SK-N-SH (cell line): ENCODE results near the gene DR1. TPM values are rescaled to one million over a fixed set of nuclear protein-coding genes. Genes with fewer than 3 reads are reported as not detected.

Experiments
- CTCF ChIA-PET: fragments of 300-600, 350-600 bp; formaldehyde crosslinking; extraction: SDS; loops from one replicate; lab custom pipeline; 2021; lab: Yijun Ruan, JAX
- POLR2A ChIA-PET: fragments of 350-600 bp; sonication (Branson Sonifier 250); formaldehyde crosslinking; extraction: SDS; loops from one replicate; lab custom pipeline; 2020; ENCODE audit warnings: antibody characterized with exemption, inconsistent platforms; lab: Yijun Ruan, JAX
- DNase-seq: peaks from one replicate; pipeline ENCODE4 v3.0.0; 2012
- H2AFZ ChIP-seq: fragments of 200-600 bp; sonication (generic); 2 replicates; pipeline ENCODE4 v1.8.1; 2016; ENCODE audit warnings: antibody characterized with exemption, mild to moderate bottlenecking, low read depth
- H3F3A ChIP-seq: fragments of 200-600 bp; sonication (generic); replicated peaks from 2 replicates; pipeline ENCODE3; 2016; ENCODE audit warnings: antibody characterized with exemption, mild to moderate bottlenecking; ENCODE audit not compliant: insufficient read depth
- H3K27ac ChIP-seq, 2 experiments: fragments of 200-500 bp in 1 of 2; fragments of 200-600 bp in 1 of 2; sonication (Bioruptor generic) in 1 of 2; sonication (generic), shearing (Covaris generic) in 1 of 2; 2 replicates each; pipeline versions ENCODE4 v1.5.1 to v1.6.1; 2014 to 2016; ENCODE audit warnings: low read depth in 2 of 2, inconsistent platforms in 1 of 2, low read length in 1 of 2, mild to moderate bottlenecking in 1 of 2, mixed read lengths in 1 of 2
- H3K27me3 ChIP-seq: fragments of 200-600 bp; sonication (generic), shearing (Covaris generic); 2 replicates; pipeline ENCODE4 v1.6.1; 2016; ENCODE audit warnings: mixed run types; ENCODE audit not compliant: insufficient read depth
- H3K36me3 ChIP-seq, 2 experiments: fragments of 200-500 bp in 1 of 2; fragments of 200-600 bp in 1 of 2; sonication (Bioruptor generic) in 1 of 2; sonication (generic) in 1 of 2; replicated peaks in 1 of 2; 2 replicates each; pipeline versions ENCODE3 to v1.5.1; 2014 to 2016; ENCODE audit warnings: low read length in 1 of 2, mild to moderate bottlenecking in 1 of 2; ENCODE audit not compliant: insufficient read depth in 2 of 2, control insufficient read depth in 1 of 2
- H3K4me1 ChIP-seq, 2 experiments: fragments of 200-500 bp in 1 of 2; fragments of 200-600 bp in 1 of 2; sonication (Bioruptor generic) in 1 of 2; sonication (generic), shearing (Covaris generic) in 1 of 2; 2 replicates each; pipeline versions ENCODE4 v1.5.1 to v1.6.1; 2014 to 2016; ENCODE audit warnings: low read depth in 1 of 2, low read length in 1 of 2, mixed run types in 1 of 2; ENCODE audit not compliant: insufficient read depth in 2 of 2, control insufficient read depth in 1 of 2
- H3K4me2 ChIP-seq: fragments of 200-600 bp; sonication (generic), shearing (Covaris generic); 2 replicates; pipeline ENCODE4 v1.6.1; 2017; ENCODE audit warnings: mixed run types
- H3K4me3 ChIP-seq, 2 experiments: fragments of 200-500 bp in 1 of 2; fragments of 200-600 bp in 1 of 2; sonication (Bioruptor generic) in 1 of 2; sonication (generic), shearing (Covaris generic) in 1 of 2; 2 replicates each; pipeline versions ENCODE4 v1.5.1 to v1.8.1; 2014 to 2016; ENCODE audit warnings: low read depth in 2 of 2, inconsistent platforms in 1 of 2, low read length in 1 of 2, mild to moderate bottlenecking in 1 of 2, mixed read lengths in 1 of 2, moderate library complexity in 1 of 2
- H3K79me2 ChIP-seq: fragments of 200-600 bp; sonication (generic); 2 replicates; pipeline ENCODE4 v1.8.1; 2017; ENCODE audit warnings: mild to moderate bottlenecking; ENCODE audit not compliant: insufficient read depth
- H3K9ac ChIP-seq: fragments of 200-600 bp; sonication (generic); 2 replicates; pipeline ENCODE4 v1.6.1; 2017; ENCODE audit warnings: mixed run types
- H3K9me2 ChIP-seq: fragments of 200-600 bp; sonication (generic); 2 replicates; pipeline ENCODE4 v1.6.1; 2017; ENCODE audit warnings: mixed run types
- H3K9me3 ChIP-seq: fragments of 200-600 bp; sonication (generic); 2 replicates; pipeline ENCODE4 v1.6.1; 2017; ENCODE audit warnings: mixed run types, mild to moderate bottlenecking, moderate library complexity
- H4K20me1 ChIP-seq: fragments of 200-600 bp; sonication (generic); 2 replicates; pipeline ENCODE4 v1.6.1; 2017; ENCODE audit warnings: mild to moderate bottlenecking, mixed run types; ENCODE audit not compliant: insufficient read depth
- CHD2 ChIP-seq: fragments of 150-350 bp; IDR thresholded peaks from 2 replicates; pipeline ENCODE4 v1.6.1; 2018; ENCODE audit warnings: low read length; ENCODE audit not compliant: partially characterized antibody
- ELF1 ChIP-seq: IDR thresholded peaks from 2 replicates; pipeline ENCODE4 v1.4.0; 2012
- EP300 ChIP-seq, 2 experiments: IDR thresholded peaks; 2 replicates each; pipeline versions ENCODE4 v1.4.0 to v1.6.1; 2012; ENCODE audit warnings: borderline replicate concordance in 1 of 2, low read depth in 1 of 2, low read length in 1 of 2
- EZH2phosphoT487 ChIP-seq: fragments of 200-600 bp; sonication (generic); IDR thresholded peaks from 2 replicates; pipeline ENCODE4 v1.6.1; 2017; ENCODE audit warnings: low read depth, mixed run types, mild to moderate bottlenecking, antibody characterized with exemption, moderate library complexity, borderline replicate concordance
- GABPA ChIP-seq: IDR thresholded peaks from 2 replicates; pipeline ENCODE4 v1.4.0; 2012; ENCODE audit warnings: low read depth, mild to moderate bottlenecking
- GATA2 ChIP-seq: sonication (generic); formaldehyde crosslinking; IDR thresholded peaks from 2 replicates; pipeline ENCODE4 v1.5.0; 2020; ENCODE audit warnings: mild to moderate bottlenecking, missing genetic modification reagents
- NFIC ChIP-seq: IDR thresholded peaks from 2 replicates; pipeline ENCODE4 v1.4.0; 2012; ENCODE audit warnings: borderline replicate concordance
- REST ChIP-seq: IDR thresholded peaks from 2 replicates; pipeline ENCODE4 v1.6.1; 2012; ENCODE audit warnings: mild to moderate bottlenecking, low read depth, low read length, moderate library complexity
- RXRA ChIP-seq: IDR thresholded peaks from 2 replicates; pipeline ENCODE4 v1.4.0; 2012; ENCODE audit warnings: low read depth, mild to moderate bottlenecking, borderline replicate concordance
- TEAD4 ChIP-seq: IDR thresholded peaks from 2 replicates; pipeline ENCODE4 v1.4.0; 2012; ENCODE audit warnings: mild to moderate bottlenecking, borderline replicate concordance; ENCODE audit not compliant: insufficient read depth
- WGBS: methylation state at CpG from one replicate; pipeline ENCODE4 v1.1.6; 2017; ENCODE audit warnings: low lambda C conversion rate; 5-methylcytosine and 5-hydroxymethylcytosine counted together
- polyA plus RNA-seq, 3 experiments: library from polyadenylated mRNA; depleted of rRNA; stranded (reverse); fragments of >200 nt; gene quantifications; 2 replicates each; pipeline ENCODE4 v1.2.3, GENCODE V29; 2012

The DR1 gene
- polyA plus RNA-seq, 1 of the 3 experiments (the other 2 are of a cell fraction): 12.8 TPM

- ChIA-PET CTCF (interaction anchor here (0.8 to 1.1 kb wide), 2 partner anchors 10 to 54 kb away, joined by 3 to 4 read pairs; no protein-coding TSS in a partner anchor), POLR2A (no interaction called here)
- no peak overlapping the region for H2AFZ ChIP-seq
- peaks cover 81 to 89% of the 10 kb centered on the region in 2 experiments for H3K36me3 ChIP-seq
- peaks cover 13% of the 10 kb centered on the region for H4K20me1 ChIP-seq
- no peaks in the 10 kb centered on the region for H3K27me3 ChIP-seq
- no peak overlapping the region for H3K27ac ChIP-seq
- TF ChIP-seq REST (no peak), RXRA (no peak)
- no peaks in the 10 kb centered on the region for H3K9me2 ChIP-seq
- no peak overlapping the region for H3K9ac ChIP-seq
- peaks cover 99% of the 10 kb centered on the region for H3K79me2 ChIP-seq
- peaks cover 33% of the 10 kb centered on the region for H3F3A ChIP-seq
- no peak overlapping the region for H3K4me3 ChIP-seq
- H3K9me3 ChIP-seq: no peaks in the 10 kb centered on the region
- no peak for DNase-seq
- H3K4me2 ChIP-seq: no peak overlapping the region
- H3K4me1 ChIP-seq: peaks cover 3 to 16% of the 10 kb centered on the region in 2 experiments; a peak in 3 of 4 replicates
- 96% methylated on average over 6 of the region's 6 CpGs for WGBS
Observed at GRCh38 chr1:93358293-93358692, 12.6 kb downstream of the DR1 start.

- Histone ChIP-seq H3K9ac (no peak overlapping the region), H3F3A (peaks cover 23% of the 10 kb centered on the region), H3K79me2 (peaks cover 93% of the 10 kb centered on the region), H3K9me3 (no peaks in the 10 kb centered on the region), H3K9me2 (no peaks in the 10 kb centered on the region), H3K4me3 (no peak overlapping the region), H3K4me1 (peaks cover 0 to 3% of the 10 kb centered on the region in 2 experiments; a peak in 3 of 4 replicates), H3K36me3 (peaks cover 72 to 85% of the 10 kb centered on the region in 2 experiments), H3K4me2 (no peak overlapping the region), H4K20me1 (peaks cover 19% of the 10 kb centered on the region; the same call in 1 of the 2 replicates), H3K27ac (no peak overlapping the region; a peak in 1 of 4 replicates), H3K27me3 (no peaks in the 10 kb centered on the region), H2AFZ (no peak overlapping the region)
- WGBS: 88% methylated on average over 1 of the region's 1 CpG
- DNase-seq: no peak
- ChIA-PET CTCF (interaction anchor here (1.9 kb wide), 1 partner anchor 12 kb away, joined by 6 read pairs; no protein-coding TSS in a partner anchor), POLR2A (no interaction called here)
- TF ChIP-seq ELF1 (no peak), GATA2 (CRISPR knock-in tag) (no peak), GABPA (no peak), NFIC (no peak), TEAD4 (no peak), EZH2phosphoT487 (no peak), CHD2 (no peak), EP300 (IDR thresholded peaks at IDR 0.05; ENCODE audit: borderline replicate concordance in 1 of 2, low read depth in 1 of 2, low read length in 1 of 2) (no peak)
Observed at GRCh38 chr1:93360111-93360510, 14.4 kb downstream of the DR1 start.
